HPDE6-E6E7 (cell line): ENCODE data around the gene NBL1.

Experiments
- DNase-seq: peaks from one replicate; pipeline ENCODE4 v3.0.0; 2011; ENCODE audit warnings: missing footprints; ENCODE audit errors: extremely low spot score

Gene NBL1, protein sequence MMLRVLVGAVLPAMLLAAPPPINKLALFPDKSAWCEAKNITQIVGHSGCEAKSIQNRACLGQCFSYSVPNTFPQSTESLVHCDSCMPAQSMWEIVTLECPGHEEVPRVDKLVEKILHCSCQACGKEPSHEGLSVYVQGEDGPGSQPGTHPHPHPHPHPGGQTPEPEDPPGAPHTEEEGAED

DNA sequence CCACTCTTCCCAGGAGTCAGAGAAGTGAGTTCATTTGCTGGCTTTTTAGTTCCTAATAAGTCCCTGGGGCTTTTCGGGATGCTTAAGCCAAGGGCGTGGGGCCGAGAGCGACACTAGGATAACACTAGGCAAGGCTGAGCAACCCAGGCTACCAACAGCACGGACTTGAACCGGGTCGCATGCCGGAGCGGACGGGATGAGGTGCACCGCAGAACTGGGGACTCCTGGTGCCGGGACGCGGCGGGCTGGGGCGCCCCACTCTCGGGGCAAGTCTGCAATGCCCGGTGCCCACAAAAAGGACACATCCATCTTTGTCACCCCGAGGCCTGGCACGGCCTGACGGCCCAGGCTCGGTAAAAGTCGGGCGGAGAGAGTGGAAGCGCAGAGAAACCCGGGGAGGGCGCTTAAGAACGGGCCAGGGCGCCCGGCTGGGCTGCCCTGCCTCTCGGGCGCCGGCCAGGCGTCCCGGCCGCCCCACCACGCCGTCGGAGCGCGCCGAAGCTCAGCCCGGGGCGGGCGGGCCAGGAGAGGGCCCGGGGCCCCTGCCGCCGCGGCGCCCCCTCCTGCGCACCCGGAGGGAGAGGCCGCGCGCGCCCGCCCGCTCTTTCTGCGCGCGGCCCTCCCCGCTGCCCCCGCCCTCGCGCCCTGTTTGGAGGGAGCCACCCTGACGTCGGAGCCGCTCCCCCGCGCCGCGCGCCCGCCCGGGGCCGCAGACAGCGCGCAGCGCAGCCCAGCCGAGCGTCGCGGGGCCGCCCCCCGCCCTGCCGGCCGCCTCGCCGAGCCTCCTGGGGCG, at the start of gene NBL1:
NBL1 (plus strand) TSS at position 710 of the 793 bp plus-strand sequence. CDS start 10,720 bp downstream, outside the sequence.
- DNase-seq, result peak; percentile 62

DNA sequence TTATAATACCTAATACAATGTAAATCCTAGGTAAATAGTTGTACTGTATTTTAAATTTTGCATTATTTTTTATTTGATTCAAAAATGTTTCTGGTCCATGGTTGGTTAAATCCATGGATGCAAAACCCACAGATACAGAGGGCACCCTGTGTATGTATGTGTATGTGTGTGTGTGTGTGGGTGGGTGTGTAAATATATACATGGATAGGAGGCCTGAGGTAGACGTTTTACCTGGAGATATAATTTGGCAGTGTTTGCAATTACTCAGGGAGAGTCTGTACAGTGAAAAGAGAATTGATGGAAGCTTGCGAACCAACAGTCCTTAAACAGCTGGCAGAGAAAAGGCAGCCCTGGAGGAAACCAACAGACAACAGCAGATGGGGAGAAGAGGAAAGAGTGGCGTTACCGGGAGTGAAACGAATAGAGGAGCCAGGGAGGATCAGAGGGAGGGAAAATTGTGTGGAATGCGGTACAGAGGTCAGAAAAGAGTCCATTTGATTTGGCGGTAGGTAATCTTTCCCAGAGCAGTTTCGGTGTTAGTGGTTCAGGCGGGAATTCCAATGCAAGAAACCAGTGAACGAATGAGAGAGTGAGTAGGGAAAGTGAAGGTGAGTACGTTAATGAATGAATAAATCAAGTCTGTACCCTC, 47.9 kb upstream of the NBL1 start:
- no peak for DNase-seq

DNA sequence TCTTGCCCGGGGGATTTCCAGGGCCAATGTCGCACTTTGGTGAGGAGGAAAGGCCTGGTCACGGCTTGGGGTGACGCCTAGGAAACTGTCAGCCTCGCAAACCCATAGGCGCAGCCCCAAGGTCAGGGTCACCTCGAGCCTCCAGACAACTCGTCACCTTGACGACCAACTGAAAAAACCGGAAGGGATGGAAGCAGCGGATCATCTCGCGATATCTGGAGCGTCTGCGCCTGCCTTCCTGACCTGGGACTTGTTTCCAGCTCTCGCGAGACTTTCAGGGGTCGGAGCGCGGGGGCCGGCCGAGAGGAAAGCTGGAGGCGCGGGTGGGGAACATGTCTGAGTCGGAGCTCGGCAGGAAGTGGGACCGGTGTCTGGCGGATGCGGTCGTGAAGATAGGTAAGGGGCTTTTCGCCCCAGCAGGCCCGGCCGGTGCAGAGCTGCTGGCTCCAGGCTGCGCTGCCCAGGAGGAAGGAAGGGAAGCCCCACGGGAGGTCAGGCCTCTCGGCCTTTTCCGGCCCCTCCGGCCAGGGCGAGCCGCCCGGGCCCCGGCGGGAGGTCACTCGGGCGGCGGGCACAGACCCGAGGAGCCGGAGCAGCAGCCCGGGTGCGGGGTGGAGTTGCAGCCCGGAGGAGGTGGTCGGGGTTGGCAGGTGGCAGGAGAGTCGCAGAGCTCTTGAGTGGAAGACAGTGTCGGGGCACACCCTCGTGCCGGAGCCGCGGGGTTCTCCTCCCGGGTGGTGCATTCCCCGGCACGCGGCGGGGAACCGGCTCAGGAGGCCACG, 47.2 kb upstream of the NBL1 start:
- DNase-seq, result peak; percentile 99

DNA sequence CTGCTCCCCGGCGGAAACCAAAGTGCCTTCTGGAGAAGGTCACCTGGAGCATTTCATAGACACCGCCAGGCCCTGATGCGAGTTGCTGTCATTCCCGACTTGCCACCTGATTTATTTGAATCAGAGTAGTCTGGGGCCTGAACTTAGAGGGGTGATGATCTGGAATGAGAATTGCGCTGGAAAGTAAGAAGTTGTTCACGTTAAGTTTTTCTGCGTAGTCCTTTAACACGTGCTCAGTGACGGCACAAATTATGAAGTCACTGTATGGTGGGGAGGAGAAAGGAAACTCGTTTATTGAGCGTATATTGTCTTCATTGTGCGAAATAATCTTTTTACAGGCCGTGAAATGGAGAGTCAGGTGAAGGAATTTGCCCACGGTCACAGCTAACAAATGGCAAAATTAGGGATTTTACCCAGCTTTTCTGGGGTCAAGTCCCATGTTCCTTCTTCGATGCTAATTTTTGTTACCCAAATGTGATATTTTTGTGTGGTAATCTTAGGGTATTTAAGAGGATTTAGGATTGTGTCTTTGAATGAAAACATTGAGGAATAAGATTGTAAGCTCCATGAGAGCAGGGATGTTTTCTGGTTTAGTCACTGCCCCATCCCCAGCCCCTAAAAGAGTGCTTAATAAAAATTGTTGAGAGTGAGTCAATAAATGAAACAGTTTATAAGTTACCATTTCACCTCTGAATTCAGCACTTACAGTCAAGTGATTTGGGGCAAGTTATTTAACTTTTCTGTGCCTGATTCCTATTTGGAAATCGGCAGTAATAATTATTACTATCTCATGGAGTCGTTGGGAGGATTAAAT, 46.4 kb upstream of the NBL1 start:
- no peak for DNase-seq

DNA sequence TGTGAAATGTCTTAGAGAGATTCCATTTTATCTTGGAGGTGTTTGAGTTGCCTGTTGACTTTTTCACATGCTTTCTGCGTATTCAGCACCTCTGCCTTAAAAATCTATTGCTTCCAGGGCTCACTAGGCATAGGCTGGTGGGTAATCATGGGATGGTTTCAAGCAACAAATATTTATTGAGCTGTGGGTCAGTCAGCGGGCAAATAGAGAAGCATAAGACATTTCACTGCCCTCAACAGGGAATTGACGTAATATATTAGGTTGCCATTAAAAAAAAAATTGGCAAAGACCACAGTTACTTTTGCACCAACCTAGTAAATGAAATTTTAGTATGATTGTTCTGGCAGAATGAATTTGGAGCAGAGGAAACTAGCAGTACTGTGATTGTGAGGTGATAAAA, 44.3 kb upstream of the NBL1 start:
- no peak for DNase-seq

DNA sequence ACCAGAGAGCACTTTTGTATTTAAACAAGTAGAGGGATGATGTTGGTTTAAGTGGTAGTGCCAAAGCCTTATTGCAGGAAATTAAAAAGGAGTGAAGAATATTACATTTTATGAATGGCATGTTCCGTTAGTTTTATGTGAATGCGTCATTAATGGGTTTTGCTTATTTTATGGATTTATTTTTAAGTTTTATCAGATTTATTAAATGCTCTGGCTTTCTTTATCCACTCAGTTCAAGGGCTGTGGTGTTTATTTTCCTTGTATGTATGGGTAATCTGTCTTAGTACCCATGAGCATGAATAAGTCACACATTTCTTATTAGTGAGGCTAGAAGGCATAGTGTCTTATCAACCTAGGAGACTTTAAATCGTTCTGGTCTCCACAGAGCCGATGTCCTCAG, 41.6 kb upstream of the NBL1 start:
- DNase-seq, result no peak

DNA sequence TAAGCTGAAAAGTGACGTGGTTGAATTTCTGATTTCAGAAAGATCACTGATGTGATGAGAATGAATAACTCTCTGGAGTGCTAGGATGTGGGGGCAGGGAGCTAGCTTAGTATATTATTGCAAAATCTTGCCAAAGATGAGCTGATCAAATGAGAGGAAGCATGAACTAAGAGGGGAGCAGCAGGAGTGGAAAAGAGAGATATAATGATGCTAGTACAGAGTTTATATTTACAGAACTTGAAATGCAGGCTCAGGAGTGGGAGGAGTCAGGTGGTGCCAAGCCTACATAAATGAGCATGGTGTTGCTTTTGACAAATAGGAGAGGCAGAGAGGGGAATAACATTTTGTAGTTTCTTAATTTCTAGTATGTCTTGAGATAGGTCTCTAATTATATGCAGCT, 38.1 kb upstream of the NBL1 start:
- DNase-seq, result no peak

DNA sequence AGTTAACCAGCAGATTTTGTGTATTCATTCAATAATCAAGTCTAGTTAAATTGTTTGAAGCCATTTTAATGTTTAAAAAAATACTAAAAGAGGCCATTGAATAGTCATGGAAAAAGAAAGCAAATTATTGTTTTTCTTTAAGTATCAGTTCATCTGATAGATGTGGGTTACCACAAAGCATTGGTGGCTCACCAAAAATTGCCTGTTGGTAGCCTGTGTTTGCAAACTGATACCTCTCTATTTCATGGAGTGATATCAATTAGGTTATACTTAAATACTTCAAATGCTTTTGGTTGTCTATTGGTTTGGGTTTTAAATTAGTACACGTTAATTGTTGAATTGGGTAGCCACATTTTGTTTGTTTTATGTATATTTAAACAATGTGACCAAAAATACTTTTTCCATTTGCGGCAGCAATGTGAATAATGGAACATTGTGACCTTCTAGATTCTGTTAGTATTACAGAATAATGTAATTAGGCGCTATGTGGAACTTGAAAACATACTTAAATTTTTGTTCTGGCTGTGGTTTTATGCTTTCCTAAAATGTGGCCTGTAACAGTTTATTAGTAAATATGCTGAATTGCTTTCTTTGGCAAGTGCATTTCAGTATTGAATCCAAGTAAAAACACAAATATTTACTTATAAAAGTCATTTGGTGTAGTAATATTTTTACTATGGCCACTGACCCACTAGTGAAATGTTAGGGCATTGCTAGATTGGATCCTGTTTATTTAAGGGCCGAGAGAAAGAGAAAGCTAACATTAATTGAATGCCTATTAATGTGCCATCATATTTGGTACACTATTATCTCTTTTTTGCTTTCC, 37.1 kb upstream of the NBL1 start:
- DNase-seq, result no peak

DNA sequence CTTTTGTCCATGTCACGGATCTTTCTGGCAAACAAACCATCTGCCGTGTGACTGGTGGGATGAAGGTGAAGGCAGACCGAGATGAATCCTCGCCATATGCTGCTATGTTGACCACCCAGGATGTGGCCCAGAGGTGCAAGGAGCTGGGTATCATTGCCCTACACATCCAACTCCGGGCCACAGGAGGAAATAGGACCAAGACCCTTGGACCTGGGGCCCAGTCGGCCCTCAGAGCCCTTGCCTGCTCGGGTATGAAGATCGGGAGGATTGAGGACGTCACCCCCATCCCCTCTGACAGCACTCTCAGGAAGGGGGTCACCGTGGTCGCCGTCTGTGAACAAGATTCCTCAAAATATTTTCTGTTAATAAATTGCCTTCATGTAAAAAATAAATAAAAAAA, 35.9 kb upstream of the NBL1 start:
- DNase-seq, result no peak

DNA sequence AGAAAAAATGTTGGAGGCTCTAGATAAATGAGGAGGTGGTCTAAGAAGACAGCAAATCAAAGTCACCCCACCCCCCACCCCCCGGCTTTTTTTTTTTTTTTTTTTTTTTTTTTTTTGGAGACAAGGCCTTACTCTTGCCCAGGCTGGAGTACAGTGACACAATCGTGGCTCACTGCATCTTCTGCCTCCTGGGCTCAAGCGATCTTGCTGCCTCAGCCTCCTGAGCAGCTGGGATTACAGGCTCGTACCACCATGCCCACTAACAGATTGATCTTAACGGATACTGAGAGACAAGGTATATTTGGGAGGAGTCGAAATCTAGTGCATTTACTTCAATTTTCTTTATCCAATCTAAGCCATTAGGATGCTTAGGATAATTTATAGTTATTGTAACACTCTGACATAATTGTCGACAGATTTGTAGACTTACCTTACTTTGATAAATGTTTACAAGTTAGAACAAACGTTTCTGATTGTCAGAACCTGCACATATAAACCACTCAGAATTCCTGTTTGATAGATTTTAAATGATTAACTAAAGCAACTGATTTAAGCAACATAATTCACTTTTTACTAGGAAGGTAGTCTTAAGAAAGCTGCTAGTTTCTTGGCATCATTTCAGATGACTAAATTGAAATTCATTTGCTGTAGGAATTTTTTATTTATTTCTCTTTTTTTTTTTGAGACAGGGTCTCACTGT, 33.7 kb upstream of the NBL1 start:
- no peak for DNase-seq

DNA sequence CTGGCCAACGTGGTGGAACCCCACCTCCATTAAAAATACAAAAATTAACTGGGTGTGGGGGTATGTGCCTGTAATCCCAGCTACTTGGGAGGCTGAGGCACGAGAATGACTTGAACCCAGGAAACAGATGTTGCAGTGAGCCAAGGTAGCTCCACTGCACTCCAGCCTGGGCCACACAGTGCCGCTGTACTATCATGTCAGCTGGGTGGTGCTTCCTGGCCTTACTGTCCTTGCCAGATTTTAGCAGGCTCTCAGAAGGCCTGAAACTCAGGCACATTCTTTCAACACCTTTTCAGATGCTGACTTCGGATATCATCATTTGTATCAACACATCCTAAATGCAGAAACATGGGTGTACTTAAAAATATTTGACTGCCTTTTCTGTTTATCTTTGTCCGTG, 31.6 kb upstream of the NBL1 start:
- no peak for DNase-seq

DNA sequence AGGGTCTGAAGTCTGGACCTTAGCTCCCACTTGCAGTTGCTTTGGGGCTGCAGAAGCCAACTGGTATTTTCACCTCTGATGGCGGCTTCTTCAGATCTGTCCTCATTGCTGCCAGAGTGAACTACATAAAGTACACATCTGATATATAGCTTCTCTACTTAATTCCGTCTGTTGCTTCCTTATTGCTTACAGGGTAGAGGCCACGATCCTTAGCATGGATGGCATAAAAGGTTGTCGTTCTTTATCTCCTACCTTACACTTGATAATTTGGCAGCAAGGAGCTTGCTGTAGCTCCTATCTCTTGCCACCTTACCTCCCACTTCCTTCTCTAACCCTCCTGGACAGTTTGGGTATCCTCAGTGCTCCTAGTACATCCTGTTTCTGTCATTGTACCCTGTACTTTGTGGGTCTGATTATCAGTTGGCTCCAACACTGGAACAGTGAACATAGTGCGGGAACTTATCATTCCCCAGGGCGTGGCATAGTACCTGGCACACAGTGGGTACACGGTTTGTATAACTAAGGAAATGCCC, 30.9 kb upstream of the NBL1 start:
- no peak for DNase-seq

DNA sequence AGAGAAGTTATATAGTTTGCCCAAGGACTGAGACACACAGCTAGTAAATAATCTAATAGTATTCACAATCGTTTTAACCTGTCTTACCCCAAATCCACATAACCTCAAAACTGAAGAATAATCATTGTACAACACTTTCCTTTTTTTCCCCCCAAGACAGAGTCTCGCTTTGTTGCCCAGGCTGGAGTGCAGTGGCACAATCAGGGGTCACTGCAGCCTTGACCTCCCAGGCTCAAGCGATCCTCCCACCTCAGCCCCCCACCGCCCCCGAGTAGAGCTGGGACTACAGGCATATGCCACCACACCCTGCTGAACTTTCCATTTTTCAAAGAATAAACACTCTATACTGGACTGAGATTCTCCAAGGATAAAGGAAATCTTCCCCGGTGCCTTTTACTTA, 28.7 kb upstream of the NBL1 start:
- DNase-seq, result no peak

DNA sequence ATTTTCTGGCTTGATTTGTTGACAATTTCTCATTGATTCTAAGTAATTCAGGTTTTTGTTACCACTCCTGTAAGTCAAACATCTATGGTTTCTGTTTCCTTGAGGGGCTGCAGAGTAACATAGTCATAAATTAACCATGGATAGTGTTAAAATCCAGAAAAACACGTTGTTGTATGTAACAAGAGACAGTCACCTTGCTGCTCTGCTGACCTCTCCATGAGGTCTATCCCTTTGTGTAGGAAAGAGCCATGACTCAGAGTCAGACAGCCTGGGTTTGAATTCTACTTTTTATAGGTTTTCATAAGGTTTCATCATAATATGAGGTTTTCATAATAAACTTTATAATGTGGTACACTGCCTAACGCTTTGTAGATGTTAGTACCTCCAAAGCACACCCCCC, 27.6 kb upstream of the NBL1 start:
- DNase-seq, result peak; percentile 21

DNA sequence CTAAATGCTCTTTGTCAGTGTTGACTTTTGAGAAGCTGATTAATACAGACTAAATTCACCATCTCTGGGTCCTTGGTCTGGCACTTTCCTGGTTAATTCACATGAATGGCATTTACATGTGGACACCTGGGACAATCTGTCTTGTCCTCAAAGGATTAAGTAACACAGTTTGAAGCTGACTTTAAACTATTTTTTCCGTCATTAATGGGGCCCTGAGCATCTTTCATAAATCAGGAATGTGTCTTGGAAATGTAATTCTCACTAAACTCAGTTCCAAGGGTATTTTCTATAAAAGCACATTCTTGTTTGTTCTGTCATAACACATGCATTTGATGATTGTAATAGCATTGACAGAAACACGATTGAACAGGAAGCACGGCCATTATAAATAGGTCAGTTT, 26.7 kb upstream of the NBL1 start:
- no peak for DNase-seq

DNA sequence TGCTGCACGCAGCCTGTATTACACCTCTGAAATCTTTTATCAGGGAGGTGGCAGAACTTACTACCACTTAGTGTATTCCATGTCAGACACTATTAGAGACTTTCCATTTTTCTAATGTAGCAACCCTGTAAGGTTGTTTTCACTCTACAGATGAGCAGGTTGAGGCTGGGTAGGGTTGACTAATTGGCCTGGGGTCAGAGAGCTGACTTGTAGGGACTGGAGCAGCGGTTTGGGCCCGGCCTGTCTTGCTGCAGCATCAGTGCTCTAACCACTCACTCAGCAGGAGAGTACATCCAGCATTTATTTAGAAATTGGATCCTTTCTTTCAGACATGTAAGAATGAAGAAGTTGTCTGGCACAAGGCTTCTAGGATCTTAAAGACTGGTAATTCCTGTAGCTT, 25.7 kb upstream of the NBL1 start:
- no peak for DNase-seq

DNA sequence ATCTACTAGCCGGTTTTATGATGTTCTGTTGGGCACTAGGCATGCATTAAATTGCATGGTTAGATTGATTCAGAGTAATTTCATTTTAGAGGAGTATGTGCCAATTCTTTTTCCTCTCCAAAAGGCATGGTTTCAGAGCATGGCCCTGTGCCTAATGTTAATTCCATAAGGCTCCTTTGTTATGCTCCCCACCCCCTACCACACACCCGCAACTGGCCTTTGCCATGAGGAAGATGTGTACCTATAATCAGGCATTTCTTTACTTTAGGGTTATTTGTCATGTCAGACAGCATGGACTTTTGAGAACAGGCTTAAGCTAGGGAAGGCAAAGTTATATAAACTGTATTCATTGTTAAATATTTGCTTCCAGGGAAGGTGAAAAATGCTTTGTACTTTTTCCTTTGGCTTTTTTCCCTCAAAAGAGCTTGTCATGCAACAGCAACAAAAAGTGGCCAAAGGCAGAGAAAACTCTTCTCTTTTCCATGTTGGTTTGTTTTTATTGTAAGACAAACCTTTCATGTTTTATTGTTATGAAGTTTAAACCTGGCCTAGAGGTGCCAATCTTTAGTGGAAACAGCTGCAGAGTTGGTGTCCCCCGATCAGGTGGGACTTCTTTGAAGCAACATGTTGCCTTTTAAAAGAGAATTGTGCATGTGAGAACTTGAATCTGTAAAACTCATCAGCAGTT, 24.3 kb upstream of the NBL1 start:
- DNase-seq, result no peak

DNA sequence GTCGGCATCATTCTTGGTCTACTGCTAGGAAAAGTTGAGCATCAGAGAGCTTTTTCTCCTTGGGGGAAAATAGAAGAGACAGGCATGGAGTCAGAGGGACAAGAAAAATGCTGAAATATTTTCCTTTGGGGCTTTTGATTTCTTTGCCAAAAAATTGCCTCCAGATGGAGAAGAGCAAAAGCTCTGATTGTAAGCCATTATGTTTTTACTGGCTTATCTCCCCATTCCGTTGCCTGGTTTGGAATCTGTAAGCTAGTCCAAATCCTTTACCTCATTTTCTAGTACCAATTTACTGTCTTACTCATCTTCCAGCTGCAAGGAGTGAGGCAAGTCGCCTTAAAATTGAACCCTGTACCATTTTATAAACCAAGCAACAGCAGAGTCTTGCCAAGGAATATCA, 23.3 kb upstream of the NBL1 start:
- no peak for DNase-seq
